HL-60 (cell line): ENCODE measurements around the gene BIK.

Experiments used
- DNase-seq, 2 experiments: peaks; one replicate each; pipeline ENCODE4 v3.0.0-alpha.2; 2010 to 2020; ENCODE audit warnings: low read depth in 1 of 2, low spot score in 1 of 2
- H3K27ac ChIP-seq: fragments of 250-450 bp; sonication (Bioruptor Pico); replicated peaks from 2 replicates; pipeline ENCODE4 v1.5.1; 2020; ENCODE audit warnings: mild to moderate bottlenecking, moderate library complexity
- H3K27me3 ChIP-seq: fragments of 250-450 bp; sonication (Bioruptor Pico); 2 replicates; pipeline ENCODE4 v1.5.1; 2021; ENCODE audit warnings: mild to moderate bottlenecking, moderate library complexity; ENCODE audit not compliant: insufficient read depth, poor library complexity, severe bottlenecking
- H3K4me3 ChIP-seq: replicated peaks from 2 replicates; pipeline ENCODE4 v1.5.1; 2011; ENCODE audit warnings: mild to moderate bottlenecking, control low read depth, low read length; ENCODE audit not compliant: insufficient read depth
- GABPA ChIP-seq: IDR thresholded peaks from 2 replicates; pipeline ENCODE4 v1.6.1; 2012; ENCODE audit warnings: low read depth
- POLR2AphosphoS5 ChIP-seq: IDR thresholded peaks from 2 replicates; pipeline ENCODE4 v1.6.1; 2012; ENCODE audit warnings: low read depth
- SPI1 ChIP-seq: IDR thresholded peaks from 2 replicates; pipeline ENCODE4 v1.6.1; 2012; ENCODE audit warnings: low read depth, mild to moderate bottlenecking, borderline replicate concordance
- TF ChIP-seq, protein P1 (sequence below): IDR thresholded peaks from one replicate; pipeline ENCODE4 v1.5.1; 2011; ENCODE audit warnings: low read length, control low read depth, inconsistent platforms; ENCODE audit not compliant: insufficient read depth
- TF ChIP-seq, protein P2 (sequence below): IDR thresholded peaks from 2 replicates; pipeline ENCODE4 v1.6.1; 2012; ENCODE audit warnings: low read depth; ENCODE audit not compliant: insufficient replicate concordance

Gene BIK

DNA sequence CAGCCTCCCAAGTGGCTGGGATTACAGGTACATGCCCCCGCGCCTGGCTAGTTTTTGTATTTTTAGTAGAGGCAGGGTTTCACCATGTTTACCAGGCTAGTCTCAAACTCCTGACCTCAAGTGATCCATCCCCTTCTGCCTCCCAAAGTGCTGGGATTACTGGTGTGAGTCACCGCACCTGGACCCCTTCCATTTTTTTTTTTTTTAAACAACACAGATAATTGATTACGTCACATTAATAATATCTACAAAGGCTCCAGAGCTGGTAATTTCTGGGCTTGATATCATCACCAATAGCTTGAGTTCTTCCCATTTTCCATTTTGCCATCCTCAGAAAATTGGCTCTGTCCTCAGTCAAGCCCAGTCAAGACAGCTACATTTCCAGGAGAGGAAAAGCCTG is 28.6 kb upstream of the BIK start:
- TF ChIP-seq POLR2AphosphoS5 = no peak
- TF ChIP-seq, protein P1, sequence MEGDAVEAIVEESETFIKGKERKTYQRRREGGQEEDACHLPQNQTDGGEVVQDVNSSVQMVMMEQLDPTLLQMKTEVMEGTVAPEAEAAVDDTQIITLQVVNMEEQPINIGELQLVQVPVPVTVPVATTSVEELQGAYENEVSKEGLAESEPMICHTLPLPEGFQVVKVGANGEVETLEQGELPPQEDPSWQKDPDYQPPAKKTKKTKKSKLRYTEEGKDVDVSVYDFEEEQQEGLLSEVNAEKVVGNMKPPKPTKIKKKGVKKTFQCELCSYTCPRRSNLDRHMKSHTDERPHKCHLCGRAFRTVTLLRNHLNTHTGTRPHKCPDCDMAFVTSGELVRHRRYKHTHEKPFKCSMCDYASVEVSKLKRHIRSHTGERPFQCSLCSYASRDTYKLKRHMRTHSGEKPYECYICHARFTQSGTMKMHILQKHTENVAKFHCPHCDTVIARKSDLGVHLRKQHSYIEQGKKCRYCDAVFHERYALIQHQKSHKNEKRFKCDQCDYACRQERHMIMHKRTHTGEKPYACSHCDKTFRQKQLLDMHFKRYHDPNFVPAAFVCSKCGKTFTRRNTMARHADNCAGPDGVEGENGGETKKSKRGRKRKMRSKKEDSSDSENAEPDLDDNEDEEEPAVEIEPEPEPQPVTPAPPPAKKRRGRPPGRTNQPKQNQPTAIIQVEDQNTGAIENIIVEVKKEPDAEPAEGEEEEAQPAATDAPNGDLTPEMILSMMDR = no peak
- no peak for TF ChIP-seq GABPA
- TF ChIP-seq SPI1 = no peak
- TF ChIP-seq, protein P2, sequence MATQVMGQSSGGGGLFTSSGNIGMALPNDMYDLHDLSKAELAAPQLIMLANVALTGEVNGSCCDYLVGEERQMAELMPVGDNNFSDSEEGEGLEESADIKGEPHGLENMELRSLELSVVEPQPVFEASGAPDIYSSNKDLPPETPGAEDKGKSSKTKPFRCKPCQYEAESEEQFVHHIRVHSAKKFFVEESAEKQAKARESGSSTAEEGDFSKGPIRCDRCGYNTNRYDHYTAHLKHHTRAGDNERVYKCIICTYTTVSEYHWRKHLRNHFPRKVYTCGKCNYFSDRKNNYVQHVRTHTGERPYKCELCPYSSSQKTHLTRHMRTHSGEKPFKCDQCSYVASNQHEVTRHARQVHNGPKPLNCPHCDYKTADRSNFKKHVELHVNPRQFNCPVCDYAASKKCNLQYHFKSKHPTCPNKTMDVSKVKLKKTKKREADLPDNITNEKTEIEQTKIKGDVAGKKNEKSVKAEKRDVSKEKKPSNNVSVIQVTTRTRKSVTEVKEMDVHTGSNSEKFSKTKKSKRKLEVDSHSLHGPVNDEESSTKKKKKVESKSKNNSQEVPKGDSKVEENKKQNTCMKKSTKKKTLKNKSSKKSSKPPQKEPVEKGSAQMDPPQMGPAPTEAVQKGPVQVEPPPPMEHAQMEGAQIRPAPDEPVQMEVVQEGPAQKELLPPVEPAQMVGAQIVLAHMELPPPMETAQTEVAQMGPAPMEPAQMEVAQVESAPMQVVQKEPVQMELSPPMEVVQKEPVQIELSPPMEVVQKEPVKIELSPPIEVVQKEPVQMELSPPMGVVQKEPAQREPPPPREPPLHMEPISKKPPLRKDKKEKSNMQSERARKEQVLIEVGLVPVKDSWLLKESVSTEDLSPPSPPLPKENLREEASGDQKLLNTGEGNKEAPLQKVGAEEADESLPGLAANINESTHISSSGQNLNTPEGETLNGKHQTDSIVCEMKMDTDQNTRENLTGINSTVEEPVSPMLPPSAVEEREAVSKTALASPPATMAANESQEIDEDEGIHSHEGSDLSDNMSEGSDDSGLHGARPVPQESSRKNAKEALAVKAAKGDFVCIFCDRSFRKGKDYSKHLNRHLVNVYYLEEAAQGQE = no peak
- H3K27ac ChIP-seq = no peak overlapping the region
- DNase-seq = no peak
- H3K4me3 ChIP-seq = no peak overlapping the region
- H3K27me3 ChIP-seq = no peaks in the 10 kb centered on the region

DNA sequence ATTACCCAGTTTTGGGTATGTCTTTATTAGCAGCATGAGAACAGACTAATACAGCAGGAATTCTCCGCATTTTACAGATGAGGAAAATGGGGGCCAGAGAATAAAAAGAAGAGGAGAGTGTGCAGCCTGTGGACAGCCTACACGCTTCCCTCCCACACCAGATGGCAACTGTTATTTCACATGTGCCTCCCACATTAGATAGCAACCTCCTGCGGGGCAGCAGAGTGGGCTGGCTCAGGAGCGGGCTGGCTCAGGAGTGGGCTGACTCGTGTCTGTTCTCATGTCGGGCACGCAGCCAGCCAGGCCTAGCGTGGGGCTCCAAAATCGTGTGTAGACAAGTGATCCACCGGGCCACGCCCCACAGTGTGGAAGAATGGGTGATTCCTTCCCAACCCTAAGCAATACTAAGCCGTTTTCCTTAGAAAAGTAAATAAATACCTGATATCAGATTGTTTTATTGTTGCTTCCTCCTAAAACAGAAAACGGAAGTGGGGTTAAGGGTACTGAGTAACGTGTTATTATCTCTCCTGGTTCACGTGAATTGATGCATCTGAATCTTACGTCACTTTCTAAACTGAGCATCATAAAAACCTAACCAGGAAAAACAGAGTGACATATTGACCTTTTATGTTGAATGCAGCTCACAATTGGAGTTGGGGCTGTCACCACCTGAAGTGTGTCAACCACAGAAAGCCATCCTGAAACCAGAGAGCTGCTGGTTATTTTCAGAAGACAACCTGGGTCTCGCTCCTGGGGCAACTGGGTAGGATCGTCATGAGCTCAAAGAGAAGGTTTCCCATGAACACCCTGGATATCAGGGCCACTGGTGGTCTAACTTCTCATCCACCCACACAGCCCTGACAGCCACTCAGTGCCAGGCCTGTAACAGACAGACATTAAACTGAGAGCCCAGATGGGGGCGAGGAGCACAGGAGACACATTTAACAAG is 24.6 kb upstream of the BIK start:
- no peaks in the 10 kb centered on the region for H3K27me3 ChIP-seq
- DNase-seq = no peak
- H3K4me3 ChIP-seq = no peak overlapping the region
- TF ChIP-seq POLR2AphosphoS5 = no peak
- TF ChIP-seq, protein P2 = no peak
- TF ChIP-seq SPI1 = peak; percentile 62
- no peak for TF ChIP-seq GABPA
- TF ChIP-seq, protein P1 = no peak
- no peak overlapping the region for H3K27ac ChIP-seq

DNA sequence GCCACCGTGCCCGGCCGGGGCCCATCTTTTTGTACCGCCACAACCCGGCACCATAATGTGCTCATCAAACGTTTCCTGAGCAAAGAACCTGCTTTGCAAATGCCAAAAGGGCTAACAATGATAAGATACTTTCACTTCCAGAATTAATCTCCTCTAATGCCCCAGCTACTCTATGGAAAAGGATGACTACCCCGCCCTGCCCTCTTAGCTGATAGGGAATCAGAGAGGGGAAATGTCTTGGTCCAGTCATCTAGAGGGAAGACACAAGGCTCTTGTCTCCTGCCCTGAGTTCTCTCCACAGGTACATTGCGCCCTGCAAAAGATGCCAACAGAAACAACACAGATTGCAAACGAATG is 21.9 kb upstream of the BIK start:
- TF ChIP-seq, protein P1 = no peak
- TF ChIP-seq, protein P2 = no peak
- TF ChIP-seq GABPA = no peak
- TF ChIP-seq POLR2AphosphoS5 = no peak
- Histone ChIP-seq H3K27ac (peak overlapping the region; percentile 21), H3K4me3 (peak overlapping the region; percentile 96), H3K27me3 (no peaks in the 10 kb centered on the region)
- no peak for DNase-seq
